ENCODE measurements around the gene FBXO17.
"Not testable (repeated sequence)": the region's sequence is repeated elsewhere in the genome, so short reads cannot be mapped to it uniquely, and the experiment has no call there.

The FBXO17 gene

GRCh38 chr19:38970664-38971532 is 4.6 kb downstream of the FBXO17 start:
- peaks cover 0 to 6% (median 5%) of the 10 kb centered on the region in 3 donors for H3K36me3 ChIP-seq
- intact Hi-C loops (cut with DNase I; ENCODE audit: low total_unique reads): loop anchor here (10.0 kb wide), 1 partner anchor 354 kb away; the partner anchor contains the start of gene LRFN1
- no peaks in the 10 kb centered on the region for H3K27me3 ChIP-seq
- DNase-seq: no peak
- H3K4me3 ChIP-seq: no peak overlapping the region
- H3K9me3 ChIP-seq: no peaks in the 10 kb centered on the region
- H3K27ac ChIP-seq: no peak overlapping the region
- no peak for TF ChIP-seq CTCF (IDR thresholded peaks at IDR 0.05)
- peaks cover 0 to 13% (median 7%) of the 10 kb centered on the region in 4 donors for H3K4me1 ChIP-seq

DNA sequence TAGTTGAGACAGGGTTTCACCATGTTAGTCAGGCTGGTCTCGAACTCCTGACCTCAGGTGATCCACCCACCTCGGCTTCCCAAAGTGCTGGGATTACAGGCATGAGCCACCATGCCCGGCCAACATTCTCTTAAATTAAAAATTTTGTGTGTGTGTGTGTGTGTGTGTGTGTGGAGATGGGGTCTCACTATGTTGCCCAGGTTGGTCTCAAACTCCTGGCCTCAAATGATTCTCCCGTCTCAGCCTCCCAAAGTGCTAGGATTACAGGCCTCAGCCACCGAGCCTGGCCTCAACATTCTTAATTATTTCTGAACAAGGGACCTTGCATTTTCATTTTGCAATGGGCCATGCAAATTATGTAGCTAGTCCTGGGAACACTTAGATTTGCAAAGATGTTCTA is 9.4 kb downstream of the FBXO17 start:
- not testable (repeated sequence) for H3K9me3 ChIP-seq, H3K4me3 ChIP-seq, H3K27me3 ChIP-seq, DNase-seq, H3K27ac ChIP-seq, H3K4me1 ChIP-seq
- peaks cover 0 to 11% (median 6%) of the 10 kb centered on the region in 3 donors for H3K36me3 ChIP-seq
- intact Hi-C loops (cut with DNase I; ENCODE audit: low total_unique reads): loop anchor here (10.0 kb wide), 1 partner anchor 159 kb away; the partner anchor contains the start of gene PAK4

DNA sequence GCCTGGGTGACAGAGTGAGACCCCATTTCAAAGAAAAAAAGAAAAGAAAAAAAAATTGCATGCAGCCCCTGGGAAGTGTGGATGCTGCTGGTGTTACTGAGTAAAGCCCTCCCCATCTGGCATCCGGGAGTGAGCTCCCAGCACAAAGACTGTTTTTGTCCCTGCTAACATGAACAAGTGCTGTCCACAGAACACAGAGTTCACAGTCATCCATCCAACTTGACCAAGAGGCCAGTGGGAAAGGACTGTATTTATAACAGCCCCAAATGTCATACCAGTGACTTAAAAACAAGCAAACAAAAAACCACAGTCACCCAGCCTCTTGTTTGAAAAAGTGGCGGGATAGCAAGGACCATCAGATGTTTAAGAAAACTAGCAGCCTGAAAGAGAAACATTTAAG is 10.8 kb downstream of the FBXO17 start:
- TF ChIP-seq CTCF (IDR thresholded peaks at IDR 0.05): no peak
- H3K9me3 ChIP-seq: no peaks in the 10 kb centered on the region
- H3K4me1 ChIP-seq: peaks cover 0 to 8% (median 1%) of the 10 kb centered on the region in 4 donors
- no peak for DNase-seq
- peaks cover 0 to 11% (median 6%) of the 10 kb centered on the region in 3 donors for H3K36me3 ChIP-seq
- no peak overlapping the region for H3K4me3 ChIP-seq
- no peak overlapping the region for H3K27ac ChIP-seq
- intact Hi-C loops (cut with DNase I; ENCODE audit: low total_unique reads): loop anchor here (10.0 kb wide), 1 partner anchor 160 kb away; the partner anchor contains the start of gene PAK4
- no peaks in the 10 kb centered on the region for H3K27me3 ChIP-seq

DNA sequence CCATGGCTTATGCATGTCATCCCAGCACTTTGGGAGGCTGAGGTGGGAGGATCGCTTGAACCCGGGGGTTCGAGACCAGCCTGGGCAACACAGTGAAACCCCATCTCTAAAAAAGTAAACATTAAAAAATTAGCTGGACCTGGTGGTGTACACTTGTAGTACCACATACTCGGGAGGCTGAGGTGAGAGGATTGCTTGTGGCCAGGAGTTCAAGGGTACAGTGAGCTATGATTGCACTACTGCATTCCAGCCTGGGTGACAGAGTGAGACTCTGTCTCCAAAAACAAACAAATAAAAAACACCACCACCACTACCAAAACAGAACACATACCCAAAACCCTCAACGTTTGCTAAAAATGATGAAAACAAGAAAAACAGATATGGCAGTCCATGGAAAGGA is 15.9 kb downstream of the FBXO17 start:
- no peak overlapping the region for H3K4me3 ChIP-seq
- peaks cover 8 to 17% (median 12%) of the 10 kb centered on the region in 3 donors for H3K36me3 ChIP-seq
- TF ChIP-seq CTCF (IDR thresholded peaks at IDR 0.05): no peak
- intact Hi-C loops (cut with DNase I; ENCODE audit: low total_unique reads): loop anchor here (10.0 kb wide), 1 partner anchor 165 kb away; the partner anchor contains the start of gene PAK4
- no peaks in the 10 kb centered on the region for H3K27me3 ChIP-seq
- no peaks in the 10 kb centered on the region for H3K9me3 ChIP-seq
- DNase-seq: no peak
- H3K27ac ChIP-seq: no peak overlapping the region
- peaks cover 0 to 8% (median 1%) of the 10 kb centered on the region in 4 donors for H3K4me1 ChIP-seq

GRCh38 chr19:38958301-38958700 is 17.2 kb downstream of the FBXO17 start:
- TF ChIP-seq CTCF (IDR thresholded peaks at IDR 0.05): no peak

GRCh38 chr19:38956264-38956663 is 19.3 kb downstream of the FBXO17 start:
- Histone ChIP-seq H3K27ac (no peak overlapping the region), H3K27me3 (no peaks in the 10 kb centered on the region), H3K36me3 (peaks cover 8 to 12% (median 11%) of the 10 kb centered on the region in 3 donors), H3K4me3 (no peak overlapping the region), H3K4me1 (no peaks in the 10 kb centered on the region), H3K9me3 (no peaks in the 10 kb centered on the region)
- intact Hi-C loops (cut with DNase I; ENCODE audit: low total_unique reads): no loop called here
- DNase-seq: no peak
- TF ChIP-seq CTCF (IDR thresholded peaks at IDR 0.05): no peak

More at GRCh38 chr19:38958301-38958700, 17.2 kb downstream of the FBXO17 start:
- Histone ChIP-seq H3K27me3 (no peaks in the 10 kb centered on the region), H3K27ac (no peak overlapping the region), H3K36me3 (peaks cover 8 to 12% (median 11%) of the 10 kb centered on the region in 3 donors), H3K4me1 (peaks cover 0 to 8% (median 1%) of the 10 kb centered on the region in 4 donors), H3K9me3 (no peaks in the 10 kb centered on the region), H3K4me3 (no peak overlapping the region)
- no peak for DNase-seq
- intact Hi-C loops (cut with DNase I; ENCODE audit: low total_unique reads): no loop called here

Data from tibial artery (tissue), 4 donors.